B cell (primary cell): ENCODE results near the gene REEP2. TPM values are rescaled to one million over a fixed set of nuclear protein-coding genes. Genes with fewer than 3 reads are reported as not detected.

Experiments used
- ATAC-seq: fragments of 200-7000 bp; cut with Tn5 transposase; one replicate; pipeline ENCODE4 v1.10.0; 2021; ENCODE audit warnings: low read depth, mild to moderate bottlenecking, moderate number of reproducible peaks, moderate library complexity
- CTCF ChIA-PET: fragments of 350-600 bp; sonication (Branson Sonifier 250); formaldehyde crosslinking; loops from one replicate; lab custom pipeline; 2021; ENCODE audit warnings: antibody characterized with exemption, inconsistent platforms; lab: Charles Lee
- POLR2A ChIA-PET: fragments of 350-600 bp; sonication (Branson Sonifier 250); formaldehyde crosslinking; loops from one replicate; lab custom pipeline; 2021; ENCODE audit warnings: antibody characterized with exemption; lab: Charles Lee
- DNase-seq: peaks from one replicate; pipeline ENCODE4 v3.0.0; 2013
- H2AFZ ChIP-seq: 2 replicates; pipeline ENCODE4 v1.6.1; 2012; ENCODE audit warnings: mild to moderate bottlenecking, low read depth, low read length; ENCODE audit not compliant: insufficient read depth, poor library complexity, severe bottlenecking
- H3K27ac ChIP-seq, 2 donors: 1 replicate in 1 of 2; 2 replicates in 1 of 2; pipeline ENCODE4 v1.5.1; 2012 to 2013; ENCODE audit warnings: low read length in 2 of 2, mild to moderate bottlenecking in 2 of 2, moderate library complexity in 1 of 2
- H3K27me3 ChIP-seq, 4 experiments: fragments of 200-600 bp in 1 of 4; sonication (generic) in 1 of 4; replicated peaks in 1 of 4; 1 replicate in 2 of 4; 2 replicates in 2 of 4; pipeline versions ENCODE4 v1.6.1 to v1.7.0; 2013 to 2016; ENCODE audit warnings: low read length in 3 of 4, mild to moderate bottlenecking in 2 of 4, mixed read lengths in 1 of 4, moderate library complexity in 1 of 4; ENCODE audit not compliant: insufficient read depth in 4 of 4, control insufficient read depth in 3 of 4; ENCODE audit errors: control extremely low read depth in 1 of 4
- H3K36me3 ChIP-seq, 2 experiments: replicated peaks in 1 of 2; 1 replicate in 1 of 2; 2 replicates in 1 of 2; pipeline versions ENCODE4 v1.6.1 to v1.7.1; 2013; ENCODE audit warnings: low read length in 1 of 2; ENCODE audit not compliant: insufficient read depth in 2 of 2, control insufficient read depth in 1 of 2; ENCODE audit errors: control extremely low read depth in 1 of 2, extremely low read depth in 1 of 2
- H3K4me1 ChIP-seq, 2 donors: fragments of 200-600 bp in 1 of 2; sonication (generic) in 1 of 2; 1 replicate in 1 of 2; 2 replicates in 1 of 2; pipeline versions ENCODE4 v1.5.1 to v1.6.1; 2013 to 2017; ENCODE audit warnings: low read length in 2 of 2; ENCODE audit not compliant: control insufficient read depth in 2 of 2, insufficient read depth in 2 of 2
- H3K4me2 ChIP-seq: replicated peaks from 2 replicates; pipeline ENCODE3; 2012; ENCODE audit warnings: mild to moderate bottlenecking, low read depth, low read length; ENCODE audit not compliant: poor library complexity, severe bottlenecking
- H3K4me3 ChIP-seq, 5 experiments: fragments of 200-600 bp in 1 of 5; sonication (generic) in 1 of 5; 1 replicate in 3 of 5; 2 replicates in 2 of 5; pipeline versions ENCODE4 v1.5.1 to v1.7.0; 2011 to 2016; ENCODE audit warnings: low read length in 4 of 5, mild to moderate bottlenecking in 4 of 5, low read depth in 2 of 5, control low read depth in 1 of 5, moderate library complexity in 1 of 5; ENCODE audit not compliant: insufficient read depth in 1 of 5; ENCODE audit errors: control extremely low read depth in 1 of 5, extremely low read depth in 1 of 5
- H3K79me2 ChIP-seq: fragments of 200-600 bp; sonication (generic); one replicate; pipeline ENCODE4 v1.6.0; 2016; ENCODE audit warnings: low read length; ENCODE audit not compliant: control insufficient read depth, insufficient read depth
- H3K9ac ChIP-seq: fragments of 200-600 bp; sonication (generic); 2 replicates; pipeline ENCODE4 v1.6.1; 2017; ENCODE audit warnings: mild to moderate bottlenecking, low read length, moderate library complexity
- H3K9me3 ChIP-seq, 3 donors: one replicate each; pipeline versions ENCODE4 v1.6.1 to v1.7.1; 2013; ENCODE audit warnings: low read length in 2 of 3; ENCODE audit not compliant: control insufficient read depth in 2 of 3, insufficient read depth in 1 of 3; ENCODE audit errors: control extremely low read depth in 1 of 3
- H4K20me1 ChIP-seq: 2 replicates; pipeline ENCODE4 v1.6.0; 2012; ENCODE audit warnings: mild to moderate bottlenecking, low read length; ENCODE audit not compliant: insufficient read depth, control insufficient read depth, poor library complexity, severe bottlenecking
- H3K27ac Mint-ChIP-seq: one replicate; pipeline ENCODE4 v1.8.0; 2021; ENCODE audit warnings: mixed read lengths
- H3K27me3 Mint-ChIP-seq: one replicate; pipeline ENCODE4 v1.8.0; 2021; ENCODE audit warnings: mixed read lengths
- H3K4me1 Mint-ChIP-seq: one replicate; pipeline ENCODE4 v1.8.0; 2021; ENCODE audit warnings: mixed read lengths
- H3K4me3 Mint-ChIP-seq: one replicate; pipeline ENCODE4 v1.8.0; 2021; ENCODE audit warnings: mixed read lengths
- H3K9me3 Mint-ChIP-seq: one replicate; pipeline ENCODE4 v1.8.0; 2022; ENCODE audit warnings: mixed read lengths; ENCODE audit not compliant: insufficient read depth
- CTCF ChIP-seq: fragments of 200-600 bp; IDR thresholded peaks from one replicate; pipeline ENCODE4 v1.8.0; 2022; ENCODE audit warnings: antibody characterized with exemption, mild to moderate bottlenecking
- EZH2 ChIP-seq: IDR thresholded peaks from 2 replicates; pipeline ENCODE4 v1.6.1; 2012; ENCODE audit warnings: borderline replicate concordance, low read depth, mild to moderate bottlenecking, moderate library complexity, low read length; ENCODE audit not compliant: insufficient read depth, poor library complexity, severe bottlenecking
- WGBS: methylation state at CpG from one replicate; pipeline ENCODE4 v1.1.5; 2013; ENCODE audit warnings: missing lambda C conversion rate; ENCODE audit not compliant: insufficient coverage; 5-methylcytosine and 5-hydroxymethylcytosine counted together
- intact Hi-C: fragments of 100-400 bp; cut with micrococcal nuclease; formaldehyde crosslinking; loops from one replicate; pipeline ENCODE4 v1.10.0; 2022
- polyA plus RNA-seq: library from polyadenylated mRNA; depleted of rRNA; stranded (reverse); fragments of >200 nt; gene quantifications from 2 replicates; pipeline ENCODE4 v1.2.3, GENCODE V29; 2012
- total RNA-seq, 2 donors: library from RNA; stranded (reverse); fragments of 120-200 nt in 1 of 2; gene quantifications; 1 replicate in 1 of 2; 2 replicates in 1 of 2; pipeline versions ENCODE4 v1.2.3 to v1.2.4, GENCODE V29; 2013 to 2022

The REEP2 gene
- total and polyA plus RNA-seq, 2 donors (not counting 1 experiment from before 2014, with no cell fraction given), result 0.20 TPM; not detected in 1

DNA sequence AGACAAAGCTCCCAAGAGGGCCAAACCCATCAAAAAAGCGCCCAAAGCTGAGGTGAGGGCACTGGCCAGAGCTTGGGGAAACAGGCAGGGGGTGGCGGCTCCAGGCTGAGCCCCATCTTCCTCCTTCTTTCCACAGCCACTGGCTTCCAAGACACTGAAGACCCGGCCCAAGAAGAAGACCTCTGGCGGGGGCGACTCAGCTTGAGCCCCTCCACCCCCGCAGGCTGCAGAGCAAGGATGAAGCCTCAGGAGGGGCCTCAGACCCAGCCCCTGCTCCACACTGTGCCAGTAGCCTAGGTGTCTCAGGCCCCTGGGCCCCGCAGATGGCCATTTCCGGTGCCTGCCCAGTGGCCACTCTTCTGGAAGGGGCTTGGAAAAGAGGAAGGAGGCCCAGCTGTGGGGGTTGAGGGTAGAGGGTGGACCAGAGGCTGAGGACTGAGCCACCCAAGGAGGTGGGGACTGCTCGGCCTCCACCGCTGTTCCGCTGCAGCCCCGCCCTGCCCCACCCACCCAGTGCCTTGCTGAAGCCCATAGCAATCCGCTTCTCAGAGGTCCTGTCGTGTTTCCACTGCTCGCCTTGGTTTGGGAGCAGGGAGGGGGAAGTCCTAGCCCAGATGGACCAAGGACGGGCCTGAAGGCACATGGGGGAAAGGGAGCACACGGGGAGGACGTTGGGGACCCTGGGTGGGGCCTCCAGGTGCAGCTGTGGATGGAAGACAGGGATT, 6.9 kb downstream of the REEP2 start:
- no peak overlapping the region for H3K27ac ChIP-seq
- no peaks in the 10 kb centered on the region for H3K27me3 ChIP-seq
- DNase-seq, result no peak
- H3K4me1 ChIP-seq, result peaks cover 3 to 8% of the 10 kb centered on the region in 2 donors
- TF ChIP-seq EZH2 (no peak), CTCF (no peak)
- no peaks in the 10 kb centered on the region for H3K27me3 Mint-ChIP-seq
- H3K9me3 ChIP-seq, result no peaks in the 10 kb centered on the region
- intact Hi-C loops, result no loop called here
- H3K4me3 ChIP-seq, result no peak overlapping the region
- no peaks in the 10 kb centered on the region for H3K79me2 ChIP-seq
- 96% methylated on average over 14 of the region's 18 CpGs for WGBS
- H3K9ac ChIP-seq, result no peak overlapping the region
- ChIA-PET POLR2A (no interaction called here), CTCF (interaction anchor here (13.1 kb wide), 1 partner anchor 55 kb away, joined by 281 read pairs; no protein-coding TSS in a partner anchor)
- no peak overlapping the region for H3K4me2 ChIP-seq
- no peak overlapping the region for H3K4me3 Mint-ChIP-seq
- no peaks in the 10 kb centered on the region for H3K9me3 Mint-ChIP-seq
- no peak for ATAC-seq
- no peaks in the 10 kb centered on the region for H3K36me3 ChIP-seq
- H3K4me1 Mint-ChIP-seq, result peaks cover 6% of the 10 kb centered on the region
- H2AFZ ChIP-seq, result no peak overlapping the region
- no peaks in the 10 kb centered on the region for H4K20me1 ChIP-seq
- H3K27ac Mint-ChIP-seq, result no peak overlapping the region

- Histone ChIP-seq H3K36me3 (no peaks in the 10 kb centered on the region), H4K20me1 (no peaks in the 10 kb centered on the region), H3K4me2 (no peak overlapping the region), H3K27me3 (no peaks in the 10 kb centered on the region), H3K27ac (no peak overlapping the region), H3K9ac (no peak overlapping the region), H2AFZ (no peak overlapping the region), H3K4me1 (peaks cover 3 to 8% of the 10 kb centered on the region in 2 donors), H3K4me3 (no peak overlapping the region), H3K9me3 (no peaks in the 10 kb centered on the region), H3K79me2 (no peaks in the 10 kb centered on the region)
- peaks cover 6% of the 10 kb centered on the region for H3K4me1 Mint-ChIP-seq
- ChIA-PET POLR2A (no interaction called here), CTCF (interaction anchor here (2.2 to 13.1 kb wide), 4 partner anchors 11 to 53 kb away, joined by 10 to 281 read pairs (median 55); partner anchors contain the start of genes EGR1 and REEP2)
- H3K27ac Mint-ChIP-seq, result no peak overlapping the region
- H3K4me3 Mint-ChIP-seq, result no peak overlapping the region
- no peak for ATAC-seq
- intact Hi-C loops, result no loop called here
- TF ChIP-seq CTCF, result no peak
- no peak for TF ChIP-seq EZH2
- DNase-seq, result no peak
- WGBS, result 95% methylated on average over 6 of the region's 6 CpGs
- H3K27me3 Mint-ChIP-seq, result no peaks in the 10 kb centered on the region
- H3K9me3 Mint-ChIP-seq, result no peaks in the 10 kb centered on the region
Observed at GRCh38 chr5:138448070-138448469, 9.2 kb downstream of the REEP2 start.
